ENCODE data around the gene KCNQ1. TPM values are rescaled to one million over a fixed set of nuclear protein-coding genes. Genes with fewer than 3 reads are reported as not detected.

Gene KCNQ1
- polyA plus RNA-seq, 1 donor (not counting 4 experiments of a cell fraction or from before 2014, with no cell fraction given) = not detected

GRCh38 chr11:2726964-2727363 is 282.2 kb downstream of the KCNQ1 start:
- H3K9me3 ChIP-seq (ENCODE audit: control insufficient read depth, low read depth, low read length) = no peaks in the 10 kb centered on the region
- FAIRE-seq (no peak), DNase-seq (ENCODE audit: low read depth, low spot score) (no peak)
- no peaks in the 10 kb centered on the region for H3K79me2 ChIP-seq (ENCODE audit: control insufficient read depth, insufficient read depth, low read length)
- no peaks in the 10 kb centered on the region for H3K36me3 ChIP-seq (ENCODE audit: control insufficient read depth in 2 of 2, extremely low read depth in 1 of 2, insufficient read depth in 2 of 2, low read length in 2 of 2)
- H3K4me1 ChIP-seq (ENCODE audit: control insufficient read depth, extremely low read depth, insufficient read depth, low read length) = no peaks in the 10 kb centered on the region
- dilution Hi-C loops (cut with MboI; ENCODE audit: extremely low pct_ligation_motif_present, low sequenced_read_pairs) = no loop called here
- H3K9me1 ChIP-seq (ENCODE audit: control insufficient read depth, extremely low read depth, insufficient read depth, low read length) = no peaks in the 10 kb centered on the region
- no peak overlapping the region for H2AFZ ChIP-seq (ENCODE audit: control insufficient read depth, low read length)
- peaks cover 17% of the 10 kb centered on the region for H3K27me3 ChIP-seq (ENCODE audit: control insufficient read depth, extremely low read depth, insufficient read depth, low read length)
- no peak overlapping the region for H3K4me3 ChIP-seq (ENCODE audit: control insufficient read depth in 2 of 3, extremely low read depth in 1 of 3, insufficient read depth in 2 of 3, low read depth in 1 of 3, low read length in 3 of 3)
- no peak overlapping the region for H3K4me2 ChIP-seq (ENCODE audit: control insufficient read depth, extremely low read depth, insufficient read depth, low read depth, low read length)
- TF ChIP-seq, protein P1, sequence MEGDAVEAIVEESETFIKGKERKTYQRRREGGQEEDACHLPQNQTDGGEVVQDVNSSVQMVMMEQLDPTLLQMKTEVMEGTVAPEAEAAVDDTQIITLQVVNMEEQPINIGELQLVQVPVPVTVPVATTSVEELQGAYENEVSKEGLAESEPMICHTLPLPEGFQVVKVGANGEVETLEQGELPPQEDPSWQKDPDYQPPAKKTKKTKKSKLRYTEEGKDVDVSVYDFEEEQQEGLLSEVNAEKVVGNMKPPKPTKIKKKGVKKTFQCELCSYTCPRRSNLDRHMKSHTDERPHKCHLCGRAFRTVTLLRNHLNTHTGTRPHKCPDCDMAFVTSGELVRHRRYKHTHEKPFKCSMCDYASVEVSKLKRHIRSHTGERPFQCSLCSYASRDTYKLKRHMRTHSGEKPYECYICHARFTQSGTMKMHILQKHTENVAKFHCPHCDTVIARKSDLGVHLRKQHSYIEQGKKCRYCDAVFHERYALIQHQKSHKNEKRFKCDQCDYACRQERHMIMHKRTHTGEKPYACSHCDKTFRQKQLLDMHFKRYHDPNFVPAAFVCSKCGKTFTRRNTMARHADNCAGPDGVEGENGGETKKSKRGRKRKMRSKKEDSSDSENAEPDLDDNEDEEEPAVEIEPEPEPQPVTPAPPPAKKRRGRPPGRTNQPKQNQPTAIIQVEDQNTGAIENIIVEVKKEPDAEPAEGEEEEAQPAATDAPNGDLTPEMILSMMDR (optimal IDR thresholded peaks at IDR 0.05 in 1 of 3, IDR thresholded peaks at IDR 0.05 in 1 of 3, conservative IDR thresholded peaks at IDR 0.05 in 1 of 3; ENCODE audit: extremely low read depth in 1 of 3, insufficient read depth in 2 of 3, low read length in 3 of 3) = no peak
- TF ChIP-seq EZH2 (IDR thresholded peaks at IDR 0.05; ENCODE audit: low read length) = no peak
- H3K9ac ChIP-seq (ENCODE audit: control insufficient read depth, extremely low read depth, insufficient read depth, low read length) = no peak overlapping the region
- no peak overlapping the region for H3K27ac ChIP-seq (ENCODE audit: control insufficient read depth, insufficient read depth, low read length)
- no peaks in the 10 kb centered on the region for H4K20me1 ChIP-seq (ENCODE audit: control insufficient read depth, extremely low read depth, insufficient read depth, low read length)

GRCh38 chr11:2728128-2728662 is 283.4 kb downstream of the KCNQ1 start:
- H3K9me3 ChIP-seq (ENCODE audit: control insufficient read depth, low read depth, low read length) = no peaks in the 10 kb centered on the region
- H3K4me2 ChIP-seq (ENCODE audit: control insufficient read depth, extremely low read depth, insufficient read depth, low read depth, low read length) = no peak overlapping the region
- no peaks in the 10 kb centered on the region for H3K9me1 ChIP-seq (ENCODE audit: control insufficient read depth, extremely low read depth, insufficient read depth, low read length)
- H3K36me3 ChIP-seq (ENCODE audit: control insufficient read depth in 2 of 2, extremely low read depth in 1 of 2, insufficient read depth in 2 of 2, low read length in 2 of 2) = no peaks in the 10 kb centered on the region
- no peaks in the 10 kb centered on the region for H3K4me1 ChIP-seq (ENCODE audit: control insufficient read depth, extremely low read depth, insufficient read depth, low read length)
- H3K27ac ChIP-seq (ENCODE audit: control insufficient read depth, insufficient read depth, low read length) = no peak overlapping the region
- DNase-seq (ENCODE audit: low read depth, low spot score) (no peak), FAIRE-seq (no peak)
- no peaks in the 10 kb centered on the region for H3K79me2 ChIP-seq (ENCODE audit: control insufficient read depth, insufficient read depth, low read length)
- H3K9ac ChIP-seq (ENCODE audit: control insufficient read depth, extremely low read depth, insufficient read depth, low read length) = no peak overlapping the region
- no peaks in the 10 kb centered on the region for H4K20me1 ChIP-seq (ENCODE audit: control insufficient read depth, extremely low read depth, insufficient read depth, low read length)
- TF ChIP-seq, protein P1 (optimal IDR thresholded peaks at IDR 0.05 in 1 of 3, IDR thresholded peaks at IDR 0.05 in 1 of 3, conservative IDR thresholded peaks at IDR 0.05 in 1 of 3; ENCODE audit: extremely low read depth in 1 of 3, insufficient read depth in 2 of 3, low read length in 3 of 3) = no peak
- no peak for TF ChIP-seq EZH2 (IDR thresholded peaks at IDR 0.05; ENCODE audit: low read length)
- H3K27me3 ChIP-seq (ENCODE audit: control insufficient read depth, extremely low read depth, insufficient read depth, low read length) = peaks cover 17% of the 10 kb centered on the region
- dilution Hi-C loops (cut with MboI; ENCODE audit: extremely low pct_ligation_motif_present, low sequenced_read_pairs) = no loop called here
- no peak overlapping the region for H3K4me3 ChIP-seq (ENCODE audit: control insufficient read depth in 2 of 3, extremely low read depth in 1 of 3, insufficient read depth in 2 of 3, low read depth in 1 of 3, low read length in 3 of 3)
- H2AFZ ChIP-seq (ENCODE audit: control insufficient read depth, low read length) = no peak overlapping the region

All from keratinocyte (primary cell).